Glutamatergic neuron (in vitro differentiated cells): ENCODE measurements around the gene NPHP4. TPM values are rescaled to one million over a fixed set of nuclear protein-coding genes. Genes with fewer than 3 reads are reported as not detected.

ENCODE experiments used
- DNase-seq: peaks from one replicate; pipeline ENCODE4 v3.0.0; 2022
- H3K27ac Mint-ChIP-seq: one replicate; pipeline ENCODE4 v1.8.0; 2020; ENCODE audit warnings: mild to moderate bottlenecking, mixed read lengths, inconsistent platforms; ENCODE audit not compliant: unreplicated experiment
- H3K27me3 Mint-ChIP-seq: one replicate; pipeline ENCODE4 v1.8.0; 2020; ENCODE audit warnings: mild to moderate bottlenecking, moderate library complexity, mixed read lengths, inconsistent platforms; ENCODE audit not compliant: unreplicated experiment
- H3K36me3 Mint-ChIP-seq: one replicate; pipeline ENCODE4 v1.8.0; 2020; ENCODE audit warnings: mild to moderate bottlenecking, mixed read lengths, inconsistent platforms; ENCODE audit not compliant: unreplicated experiment
- H3K4me1 Mint-ChIP-seq: one replicate; pipeline ENCODE4 v1.8.0; 2020; ENCODE audit warnings: mild to moderate bottlenecking, low read depth, mixed read lengths, inconsistent platforms; ENCODE audit not compliant: unreplicated experiment
- H3K4me3 Mint-ChIP-seq: one replicate; pipeline ENCODE4 v1.8.0; 2020; ENCODE audit warnings: mild to moderate bottlenecking, mixed read lengths, inconsistent platforms; ENCODE audit not compliant: unreplicated experiment
- H3K9me3 Mint-ChIP-seq: one replicate; pipeline ENCODE4 v1.8.0; 2020; ENCODE audit warnings: mild to moderate bottlenecking, moderate library complexity, mixed read lengths, inconsistent platforms; ENCODE audit not compliant: unreplicated experiment
- total RNA-seq: library from RNA; stranded (reverse); fragmentation: NEBNext Ultra II Directional; extraction: Animal tissue kit (Norgen Biotek cat#: 25700); gene quantifications from one replicate; pipeline ENCODE4 v1.2.1, GENCODE V29; 2021; ENCODE audit not compliant: unreplicated experiment
- TF ChIP-seq, protein P1 (sequence below): fragments of 200-600 bp; sonication (generic); IDR thresholded peaks from one replicate; pipeline ENCODE4 v1.5.0; 2021; ENCODE audit not compliant: partially characterized antibody, unreplicated experiment

The NPHP4 gene
- total RNA-seq, 1 donor from 2014 or later: 28.4 TPM

DNA sequence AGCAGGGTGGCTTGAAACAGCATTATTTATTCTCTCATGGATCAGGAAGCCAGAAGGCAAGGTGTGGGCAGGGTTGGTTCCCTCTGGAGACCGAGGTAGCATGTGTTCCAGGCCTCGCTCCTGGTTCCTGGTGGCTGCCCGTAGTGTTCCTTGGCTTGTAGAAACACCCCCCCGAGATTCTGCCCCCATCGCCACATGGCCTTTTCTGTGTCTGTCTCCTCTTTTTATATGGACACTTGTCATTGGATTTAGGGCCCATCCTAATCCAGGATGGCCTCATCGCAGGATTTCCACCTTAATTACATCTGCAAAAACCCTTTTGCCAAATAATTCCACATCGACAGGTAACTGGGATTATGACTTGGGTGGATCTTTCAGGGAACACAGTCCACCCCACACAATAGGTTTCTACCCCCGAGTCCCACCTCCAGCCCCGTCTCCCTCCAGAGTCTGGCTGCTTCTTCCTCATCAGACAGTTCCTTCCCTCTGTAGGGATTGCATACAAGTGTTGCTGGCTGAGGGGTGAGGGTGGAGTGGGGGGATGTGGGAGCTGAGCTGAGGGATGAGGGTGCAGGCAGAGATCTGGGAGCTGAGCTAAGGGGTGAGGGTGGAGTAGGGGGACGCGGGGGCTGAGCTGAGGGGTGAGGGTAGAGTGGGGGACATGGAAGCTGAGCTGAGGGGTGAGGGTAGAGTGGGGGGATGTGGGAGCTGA lies 12.3 kb upstream of the NPHP4 start:
- H3K27ac Mint-ChIP-seq: peak overlapping the region; percentile 76
- H3K4me1 Mint-ChIP-seq: peaks cover 22% of the 10 kb centered on the region
- peak overlapping the region; percentile 70 for H3K4me3 Mint-ChIP-seq
- H3K9me3 Mint-ChIP-seq: peaks cover 2% of the 10 kb centered on the region
- peak; percentile 8 for DNase-seq
- H3K36me3 Mint-ChIP-seq: no peaks in the 10 kb centered on the region
- peaks cover 8% of the 10 kb centered on the region for H3K27me3 Mint-ChIP-seq
- TF ChIP-seq, protein P1, sequence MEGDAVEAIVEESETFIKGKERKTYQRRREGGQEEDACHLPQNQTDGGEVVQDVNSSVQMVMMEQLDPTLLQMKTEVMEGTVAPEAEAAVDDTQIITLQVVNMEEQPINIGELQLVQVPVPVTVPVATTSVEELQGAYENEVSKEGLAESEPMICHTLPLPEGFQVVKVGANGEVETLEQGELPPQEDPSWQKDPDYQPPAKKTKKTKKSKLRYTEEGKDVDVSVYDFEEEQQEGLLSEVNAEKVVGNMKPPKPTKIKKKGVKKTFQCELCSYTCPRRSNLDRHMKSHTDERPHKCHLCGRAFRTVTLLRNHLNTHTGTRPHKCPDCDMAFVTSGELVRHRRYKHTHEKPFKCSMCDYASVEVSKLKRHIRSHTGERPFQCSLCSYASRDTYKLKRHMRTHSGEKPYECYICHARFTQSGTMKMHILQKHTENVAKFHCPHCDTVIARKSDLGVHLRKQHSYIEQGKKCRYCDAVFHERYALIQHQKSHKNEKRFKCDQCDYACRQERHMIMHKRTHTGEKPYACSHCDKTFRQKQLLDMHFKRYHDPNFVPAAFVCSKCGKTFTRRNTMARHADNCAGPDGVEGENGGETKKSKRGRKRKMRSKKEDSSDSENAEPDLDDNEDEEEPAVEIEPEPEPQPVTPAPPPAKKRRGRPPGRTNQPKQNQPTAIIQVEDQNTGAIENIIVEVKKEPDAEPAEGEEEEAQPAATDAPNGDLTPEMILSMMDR: no peak

GRCh38 chr1:6003568-6004411 lies 11.6 kb upstream of the NPHP4 start:
- DNase-seq: peak; percentile 35
- Mint-ChIP-seq H3K27ac (peak overlapping the region; percentile 76), H3K4me3 (peak overlapping the region; percentile 70)

DNA sequence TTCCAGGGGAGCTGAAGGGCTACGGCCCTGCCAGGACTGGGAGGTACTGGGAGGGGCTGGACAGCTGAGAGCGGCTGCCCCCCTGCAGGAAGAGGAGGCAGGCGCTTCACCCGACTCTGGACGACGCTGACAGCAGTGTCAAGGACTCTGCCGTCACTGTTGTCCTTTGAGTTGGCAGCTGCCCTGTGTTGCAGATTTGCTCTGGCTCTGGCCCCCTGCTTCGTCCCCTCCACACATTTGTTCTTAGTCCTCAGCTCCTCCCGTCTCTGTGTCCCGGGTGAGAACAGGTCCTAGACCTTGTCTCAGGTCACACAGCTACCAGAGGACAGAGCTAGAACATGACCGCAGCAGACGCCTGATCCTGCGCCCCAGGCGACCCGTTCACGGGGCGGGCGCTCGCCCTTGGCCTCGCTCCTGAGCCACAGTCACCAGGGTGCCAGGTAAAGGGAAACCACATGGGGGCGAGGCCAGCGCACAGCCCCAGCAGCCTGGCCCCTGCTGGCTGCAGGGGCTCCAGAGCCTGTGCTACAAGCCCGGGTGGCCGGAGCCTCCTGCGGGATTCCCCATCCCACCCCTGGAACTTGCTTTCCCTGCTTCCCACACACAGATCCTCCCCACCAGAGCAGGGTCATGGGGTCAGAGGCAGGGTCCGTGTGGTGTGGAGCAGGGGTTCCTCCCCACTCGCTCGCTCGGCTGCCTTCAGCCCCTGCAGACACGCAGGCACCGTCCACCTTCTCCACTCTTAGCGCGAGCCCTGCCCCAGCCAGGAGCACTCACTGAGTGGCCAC lies 10.7 kb upstream of the NPHP4 start:
- H3K4me3 Mint-ChIP-seq: peak overlapping the region; percentile 56
- DNase-seq: peak; percentile 19
- peaks cover 21% of the 10 kb centered on the region for H3K4me1 Mint-ChIP-seq
- peaks cover 1% of the 10 kb centered on the region for H3K9me3 Mint-ChIP-seq
- no peaks in the 10 kb centered on the region for H3K36me3 Mint-ChIP-seq
- TF ChIP-seq, protein P1: no peak
- peaks cover 9% of the 10 kb centered on the region for H3K27me3 Mint-ChIP-seq
- H3K27ac Mint-ChIP-seq: peak overlapping the region; percentile 76

More at GRCh38 chr1:6003568-6004411, 11.6 kb upstream of the NPHP4 start:
- H3K36me3 Mint-ChIP-seq: no peaks in the 10 kb centered on the region
- H3K4me1 Mint-ChIP-seq: peaks cover 21% of the 10 kb centered on the region
- H3K27me3 Mint-ChIP-seq: peaks cover 7% of the 10 kb centered on the region
- TF ChIP-seq, protein P1: no peak
- peaks cover 1% of the 10 kb centered on the region for H3K9me3 Mint-ChIP-seq

GRCh38 chr1:6001992-6002576 lies 9.9 kb upstream of the NPHP4 start:
- no peaks in the 10 kb centered on the region for H3K36me3 Mint-ChIP-seq
- no peak overlapping the region for H3K27ac Mint-ChIP-seq
- H3K9me3 Mint-ChIP-seq: peaks cover 5% of the 10 kb centered on the region
- H3K4me1 Mint-ChIP-seq: peaks cover 19% of the 10 kb centered on the region
- TF ChIP-seq, protein P1: no peak
- peak; percentile 16 for DNase-seq
- no peak overlapping the region for H3K4me3 Mint-ChIP-seq
- peaks cover 9% of the 10 kb centered on the region for H3K27me3 Mint-ChIP-seq
